ENCODE data around the gene PRDM8. TPM values are rescaled to one million over a fixed set of nuclear protein-coding genes. Genes with fewer than 3 reads are reported as not detected.

PRDM8 gene
- total RNA-seq, 4 donors from 2014 or later: 1.3 to 5.4 (median 2.4) TPM

DNA sequence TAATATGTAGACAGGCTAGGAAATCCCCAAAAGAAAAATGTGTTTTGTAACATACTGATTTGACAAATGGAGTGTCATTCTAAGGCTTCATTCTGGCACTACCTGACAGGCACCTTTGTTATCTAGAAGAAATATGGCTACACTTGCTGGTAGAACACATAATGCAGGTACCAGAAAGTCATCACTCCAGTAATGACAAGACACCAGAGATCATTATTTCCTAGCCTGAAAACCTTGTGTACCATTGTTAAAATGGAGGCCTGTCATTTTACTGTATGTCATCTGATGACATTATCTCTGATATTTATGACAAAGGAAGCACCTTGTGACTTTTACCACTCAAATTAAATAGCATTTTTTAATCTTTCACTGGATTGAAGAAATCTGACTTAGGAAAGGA lies 55.6 kb downstream of the PRDM8 start:
- no peaks in the 10 kb centered on the region for H3K9me3 ChIP-seq
- no peak overlapping the region for H3K27ac ChIP-seq
- no peaks in the 10 kb centered on the region for H3K27me3 ChIP-seq
- no peaks in the 10 kb centered on the region for H3K36me3 ChIP-seq
- no peaks in the 10 kb centered on the region for H3K4me1 ChIP-seq
- TF ChIP-seq CTCF (IDR thresholded peaks at IDR 0.05) (no peak), POLR2A (IDR thresholded peaks at IDR 0.05) (no peak)
- DNase-seq: no peak
- H3K4me3 ChIP-seq (replicated peaks in 1 of 3): no peak overlapping the region
- intact Hi-C loops (cut with DNase I): no loop called here

- WGBS, 2 donors: 53 to 54% methylated on average over 4 of the region's 4 CpGs
Observed at GRCh38 chr4:80253510-80253909, 56.2 kb downstream of the PRDM8 start.

More at GRCh38 chr4:80253510-80253909, 56.2 kb downstream of the PRDM8 start:
- Histone ChIP-seq H3K27me3 (no peaks in the 10 kb centered on the region), H3K27ac (no peak overlapping the region), H3K9me3 (no peaks in the 10 kb centered on the region), H3K4me1 (no peaks in the 10 kb centered on the region), H3K4me3 (replicated peaks in 1 of 3) (no peak overlapping the region), H3K36me3 (no peaks in the 10 kb centered on the region)
- DNase-seq: no peak
- intact Hi-C loops (cut with DNase I): no loop called here
- no peak for TF ChIP-seq CTCF (IDR thresholded peaks at IDR 0.05)

Other genes with a start within 250 kb of the PRDM8 start
- gene ANTXR2, start 124.3 kb upstream of the PRDM8 start, total RNA-seq: 10 to 100 TPM; 21.2 to 46.1 (median 24.3) TPM
- gene FGF5, start 69.2 kb downstream of the PRDM8 start, total RNA-seq: not detected
- gene CFAP299, start 138.2 kb downstream of the PRDM8 start, total RNA-seq: 1 to 10 TPM in 3 of 4 donors, not detected in 1; 1.3 to 2.8 (median 2.7) TPM

All from thyroid gland (tissue), 4 donors.